ENCODE results near the gene CUX1.
"Not testable (repeated sequence)": the region's sequence is repeated elsewhere in the genome, so short reads cannot be mapped to it uniquely, and the experiment has no call there.

CUX1 gene

DNA sequence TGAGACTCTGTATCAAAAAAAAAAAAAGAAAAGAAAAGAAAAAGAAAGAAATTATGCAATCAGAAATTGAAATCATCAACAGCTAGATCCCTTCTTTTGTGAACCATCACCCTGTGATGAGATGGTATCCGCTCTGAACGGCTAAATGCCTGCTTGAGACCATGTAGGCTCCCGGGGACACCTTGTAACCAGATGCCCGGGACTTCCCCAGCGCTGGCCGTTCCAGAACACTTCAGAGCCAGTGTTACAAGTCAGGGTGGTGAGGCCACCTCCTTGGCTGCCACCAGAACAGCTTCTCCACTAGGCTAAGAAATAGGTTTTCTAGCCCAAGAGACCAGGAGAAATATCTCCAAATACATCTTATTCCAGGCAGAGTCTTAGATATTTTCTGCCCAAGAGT, 349.8 kb downstream of the CUX1 start:
- DNase-seq: no peak

DNA sequence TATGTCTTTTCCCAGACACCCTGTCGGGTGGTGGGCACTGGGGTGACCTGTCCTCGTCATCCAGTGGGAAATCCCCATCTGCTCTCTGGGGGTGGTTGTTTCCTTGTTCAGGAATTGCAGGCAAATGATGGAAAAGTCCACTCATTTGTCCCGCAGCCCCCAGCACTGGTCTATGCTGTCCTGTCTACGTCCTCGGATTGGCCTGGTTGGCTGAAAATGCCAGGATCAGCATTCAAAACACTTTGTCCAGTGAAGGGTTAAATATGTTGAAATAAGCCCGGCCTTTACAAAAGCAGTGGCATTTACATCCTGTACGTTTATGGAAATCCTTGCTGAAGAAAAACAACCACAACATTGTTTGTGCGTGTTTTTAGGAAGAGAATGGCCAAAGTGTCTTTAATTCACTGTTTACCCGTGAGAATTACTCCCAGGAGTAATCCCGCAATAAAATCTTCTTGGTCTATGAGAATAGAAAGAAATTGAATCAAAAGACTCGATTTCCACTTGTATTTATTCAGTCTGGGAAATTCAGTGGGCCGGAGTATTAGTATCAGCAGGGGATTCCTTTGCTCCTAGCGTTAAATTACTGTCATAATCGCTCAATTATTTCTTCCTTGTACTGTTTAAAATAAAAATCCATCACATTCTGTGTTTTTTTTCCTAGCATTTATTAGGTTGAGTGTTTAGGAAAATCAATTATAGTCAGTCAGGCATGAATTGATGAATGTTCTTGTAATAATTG, 352.4 kb downstream of the CUX1 start:
- no peak for DNase-seq

DNA sequence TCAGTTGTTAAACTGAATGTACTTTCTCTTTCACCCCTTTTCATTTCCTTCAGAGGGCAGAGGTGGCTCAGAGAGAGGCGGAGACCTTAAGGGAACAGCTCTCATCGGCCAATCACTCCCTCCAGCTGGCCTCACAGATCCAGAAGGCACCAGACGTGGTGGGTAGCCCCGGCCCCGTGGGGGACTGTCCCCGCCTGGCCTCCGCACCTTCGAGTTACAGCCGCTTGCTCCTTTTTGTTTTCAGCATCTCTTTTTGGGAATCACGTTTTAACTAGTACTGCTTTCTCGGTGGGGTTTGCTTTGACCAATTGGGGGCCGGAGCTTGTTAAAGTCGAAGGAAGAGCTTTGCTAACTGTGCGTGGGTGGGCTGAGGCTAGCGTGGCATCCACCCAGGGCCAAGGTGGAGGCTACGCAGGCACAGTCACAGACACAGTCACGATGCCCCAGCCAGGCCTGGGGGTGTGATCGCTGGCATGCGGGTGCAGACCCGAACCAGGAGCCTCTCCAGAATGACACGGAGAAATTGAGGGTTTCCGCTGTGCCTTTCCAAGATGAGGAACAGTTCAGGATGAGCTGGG, 353.1 kb downstream of the CUX1 start:
- DNase-seq: no peak

DNA sequence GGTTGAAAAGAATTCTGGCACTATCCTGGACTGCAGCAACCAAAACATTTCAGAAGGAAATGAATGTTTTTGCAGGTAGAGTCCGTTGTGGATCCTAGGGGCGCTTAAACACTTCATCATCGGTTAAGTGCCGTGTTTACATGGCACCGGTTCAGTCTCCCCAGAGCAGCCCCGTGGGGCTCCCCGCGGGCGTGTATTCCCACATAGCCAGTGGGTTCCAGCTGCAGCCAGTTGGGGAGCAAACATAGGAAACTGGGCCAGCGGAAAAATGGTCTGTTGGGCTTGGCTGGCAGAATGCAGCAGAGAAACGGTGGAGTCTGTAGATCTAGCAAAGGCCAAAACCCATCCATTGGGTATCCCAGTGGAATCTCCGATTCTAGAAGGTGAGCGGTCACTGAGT, 356.2 kb downstream of the CUX1 start:
- no peak for DNase-seq

DNA sequence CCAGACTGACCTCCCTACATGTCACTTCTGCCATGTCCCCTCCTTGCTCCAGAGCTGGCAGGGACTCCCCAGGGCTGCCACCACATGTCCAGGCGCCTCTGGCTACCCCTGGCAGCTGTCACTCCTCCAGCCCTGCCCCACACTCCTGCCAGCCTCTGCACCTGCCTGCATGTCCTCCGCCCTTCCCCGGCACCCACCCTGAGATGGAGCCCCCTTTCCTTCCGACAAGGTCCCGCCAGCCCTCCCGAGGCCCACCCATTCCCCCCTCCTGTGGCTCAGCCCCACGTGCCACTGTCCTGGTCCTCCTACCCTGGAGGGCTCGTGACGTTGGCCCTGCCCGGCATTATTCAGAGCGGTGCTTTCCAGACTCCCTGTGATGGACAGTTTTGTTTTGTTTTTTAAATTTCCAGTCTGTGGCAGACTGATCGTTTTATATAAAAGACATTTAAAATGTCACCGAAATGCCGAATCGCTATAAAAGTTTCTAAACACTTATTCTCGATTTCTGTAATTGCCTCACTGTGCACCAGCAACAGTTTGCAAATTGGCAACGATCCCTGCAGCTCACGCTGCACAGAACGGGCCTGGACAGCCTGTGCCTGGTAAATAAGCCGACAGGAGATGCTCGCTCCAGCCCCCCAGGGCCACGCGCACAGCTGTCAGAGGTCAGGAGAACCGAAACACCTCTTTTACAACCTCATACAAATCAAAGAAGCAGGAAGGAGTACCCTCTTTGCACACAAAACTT, 358.2 kb downstream of the CUX1 start:
- DNase-seq: no peak

DNA sequence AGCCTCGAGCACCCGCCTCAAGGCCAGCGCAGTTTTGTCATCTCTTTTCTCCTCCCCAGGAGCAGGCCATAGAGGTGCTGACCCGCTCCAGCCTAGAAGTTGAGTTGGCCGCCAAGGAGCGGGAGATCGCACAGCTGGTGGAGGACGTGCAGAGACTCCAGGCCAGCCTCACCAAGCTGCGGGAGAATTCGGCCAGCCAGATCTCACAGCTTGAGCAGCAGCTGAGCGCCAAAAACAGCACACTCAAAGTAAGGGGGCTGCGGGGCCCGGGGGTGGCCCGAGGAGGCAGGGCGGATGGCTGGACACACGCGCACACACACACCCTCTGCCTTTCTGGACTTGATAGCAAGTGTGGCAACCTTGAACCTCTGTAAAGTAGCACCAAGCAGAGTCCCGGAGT, 361.0 kb downstream of the CUX1 start:
- no peak for DNase-seq

DNA sequence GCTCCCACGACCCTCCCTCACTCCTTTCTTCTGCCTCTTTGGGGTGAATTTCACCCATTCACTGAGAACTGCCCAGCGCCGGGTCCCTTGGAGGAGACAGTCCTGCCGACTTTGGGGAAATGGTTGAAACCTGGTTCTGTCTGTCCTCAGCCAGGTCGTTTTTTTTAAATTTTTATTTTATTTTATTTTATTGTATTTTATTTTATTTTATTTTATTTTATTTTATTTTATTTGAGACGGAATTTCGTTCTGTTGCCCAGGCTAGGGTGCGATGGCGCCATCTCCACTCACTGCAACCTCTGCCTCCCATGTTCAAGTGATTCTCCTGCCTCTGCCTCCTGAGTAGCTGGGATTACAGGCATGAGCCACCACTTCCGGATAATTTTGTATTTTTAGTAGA, 363.3 kb downstream of the CUX1 start:
- DNase-seq: no peak

DNA sequence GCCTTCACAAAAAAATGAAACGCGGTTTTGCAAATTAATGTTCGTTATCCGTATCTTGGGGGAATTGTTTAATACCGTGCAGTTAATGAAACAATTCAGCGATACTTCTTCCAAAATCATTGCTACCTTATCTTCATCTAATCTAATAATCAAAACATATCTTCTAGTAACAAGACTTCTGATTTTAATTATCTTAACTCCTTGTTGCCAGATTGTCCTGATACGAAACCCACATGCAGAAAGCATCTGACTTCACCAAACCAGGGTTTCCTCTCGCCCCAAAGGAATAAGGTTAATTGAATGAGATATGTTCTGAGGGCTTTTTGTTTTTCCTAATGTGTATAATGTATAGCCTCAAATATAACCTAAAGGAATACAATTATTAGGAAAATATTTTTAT, 364.1 kb downstream of the CUX1 start:
- no peak for DNase-seq

DNA sequence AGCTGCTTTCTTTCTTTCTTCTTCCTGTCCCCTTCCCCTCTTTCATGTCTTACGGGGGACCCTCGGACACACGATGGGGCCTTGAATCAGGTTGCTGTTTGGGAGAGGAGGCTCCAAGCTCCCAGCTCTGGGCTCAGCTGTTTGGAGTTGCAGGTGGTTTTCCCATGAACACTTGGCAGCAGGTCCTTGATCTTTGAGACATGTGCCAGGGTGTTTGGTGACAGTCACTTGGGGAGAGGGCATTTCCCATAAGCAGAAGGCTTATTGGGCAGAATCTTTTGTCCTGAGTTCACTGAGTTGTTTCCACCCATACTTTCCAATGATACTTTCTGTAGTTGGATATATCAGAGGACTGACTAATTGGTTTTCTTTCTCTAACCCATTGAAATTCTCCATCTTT, 364.6 kb downstream of the CUX1 start:
- DNase-seq: no peak

DNA sequence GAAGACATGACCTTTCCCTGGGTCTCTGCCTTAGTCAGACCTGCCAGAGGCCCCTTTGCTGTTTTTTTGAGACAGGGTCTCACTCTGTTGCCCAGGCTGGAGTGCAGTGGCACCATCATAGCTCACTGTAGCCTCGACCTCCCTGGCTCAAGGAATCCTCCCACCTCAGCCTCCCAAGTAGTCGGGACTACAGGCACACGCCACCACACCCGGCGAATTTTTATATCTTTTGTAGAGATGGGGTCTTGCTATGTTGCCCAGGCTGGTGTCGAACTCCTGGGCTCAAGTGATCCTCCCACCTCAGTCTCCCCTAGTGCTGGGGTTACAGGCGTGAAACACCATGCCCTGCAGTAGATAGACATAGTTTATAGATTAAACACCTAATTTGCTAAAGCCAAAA, 366.4 kb downstream of the CUX1 start:
- not testable (repeated sequence) for DNase-seq

DNA sequence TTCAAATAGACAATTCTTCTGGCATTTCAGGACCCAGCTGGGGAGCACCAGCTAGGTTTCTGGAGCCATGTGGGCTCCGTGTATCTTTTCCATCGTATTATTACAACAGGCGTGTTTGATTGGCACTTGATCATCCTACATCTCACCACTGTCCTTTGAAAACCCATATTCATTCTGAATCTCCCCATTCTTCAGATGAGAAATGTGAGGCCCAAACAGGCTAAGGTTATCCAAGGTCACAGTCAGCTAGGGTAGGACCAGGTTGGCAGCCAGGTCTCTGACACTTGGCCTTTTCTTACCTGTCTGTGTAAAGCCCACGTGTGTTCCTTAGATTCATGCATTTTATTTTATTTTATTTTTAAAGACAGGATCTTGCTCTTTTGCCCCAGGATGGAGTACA, 366.9 kb downstream of the CUX1 start:
- no peak for DNase-seq

DNA sequence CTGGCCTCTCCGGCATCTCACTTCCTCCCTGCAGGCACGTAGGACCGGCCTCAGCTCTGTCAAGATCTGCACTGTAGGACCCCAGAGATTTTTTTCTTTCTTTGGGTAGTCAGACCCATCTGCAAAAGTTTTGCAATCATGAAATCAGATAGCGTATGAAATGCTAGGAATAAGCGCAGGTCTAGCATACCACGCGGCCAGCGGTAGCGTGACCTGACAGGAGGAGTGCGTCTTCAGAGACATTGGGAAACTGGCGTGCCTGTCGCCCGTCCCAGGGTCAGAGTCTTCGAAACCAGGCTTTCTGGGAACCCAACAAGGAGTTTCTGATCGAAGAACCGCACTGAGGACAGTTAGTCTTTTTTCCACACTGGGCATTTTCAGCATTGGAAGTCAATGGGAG, 368.4 kb downstream of the CUX1 start:
- no peak for DNase-seq

DNA sequence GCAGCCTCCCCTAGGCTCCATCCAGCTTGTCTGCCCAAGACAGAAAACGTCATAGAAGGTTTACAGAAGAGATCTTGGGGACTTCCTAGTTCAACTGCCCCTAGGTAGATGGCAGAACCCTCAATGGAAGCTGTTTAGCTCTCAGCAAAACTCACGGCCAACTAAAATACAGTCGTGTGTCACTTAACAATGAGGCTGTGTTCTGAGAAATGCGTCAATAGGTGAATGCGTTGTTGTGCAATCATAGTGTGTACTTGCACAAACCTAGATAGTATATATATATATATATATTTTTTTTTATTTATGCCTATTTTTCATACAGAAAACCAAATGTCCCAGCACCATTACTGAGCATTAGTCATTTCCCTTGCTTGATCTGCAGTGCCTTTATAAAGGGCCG, 368.9 kb downstream of the CUX1 start:
- no peak for DNase-seq

DNA sequence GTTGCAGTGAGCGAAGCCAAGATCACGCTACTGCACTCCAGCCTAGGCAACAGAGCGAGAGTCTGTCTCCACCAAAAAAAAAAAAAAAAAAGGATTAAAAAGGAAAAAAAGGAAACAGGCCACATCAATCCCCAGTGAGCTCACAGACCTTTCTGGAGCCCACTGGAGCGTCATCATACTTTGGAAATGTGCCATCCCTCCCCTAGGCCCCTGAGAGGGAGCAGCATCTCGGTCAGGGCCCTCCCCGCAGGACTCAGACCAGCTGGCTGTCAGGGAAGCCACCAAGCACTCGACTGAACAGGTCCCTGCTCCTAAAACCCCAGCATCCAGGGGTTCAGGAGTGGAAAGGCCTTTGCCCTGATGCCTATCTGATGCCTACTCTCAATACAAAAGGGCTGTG, 371.3 kb downstream of the CUX1 start:
- no peak for DNase-seq

DNA sequence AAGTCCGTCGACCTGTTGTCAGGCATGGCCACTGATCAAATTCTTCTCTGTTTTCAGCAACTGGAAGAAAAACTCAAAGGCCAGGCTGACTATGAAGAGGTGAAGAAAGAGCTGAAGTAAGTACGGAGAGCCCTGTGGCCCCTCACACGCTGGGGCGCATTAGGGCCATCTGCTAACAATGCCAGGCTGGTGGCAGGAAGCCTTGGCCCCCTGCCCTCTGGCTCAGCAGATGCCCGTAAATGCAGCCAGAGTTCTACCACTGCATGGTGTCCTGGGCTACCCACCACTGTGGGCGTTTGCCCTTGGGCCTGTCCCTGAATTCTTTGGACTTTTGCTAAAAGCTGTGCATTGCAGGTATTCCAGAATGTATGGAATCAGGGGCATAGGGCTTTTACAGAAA, 372.3 kb downstream of the CUX1 start:
- no peak for DNase-seq

DNA sequence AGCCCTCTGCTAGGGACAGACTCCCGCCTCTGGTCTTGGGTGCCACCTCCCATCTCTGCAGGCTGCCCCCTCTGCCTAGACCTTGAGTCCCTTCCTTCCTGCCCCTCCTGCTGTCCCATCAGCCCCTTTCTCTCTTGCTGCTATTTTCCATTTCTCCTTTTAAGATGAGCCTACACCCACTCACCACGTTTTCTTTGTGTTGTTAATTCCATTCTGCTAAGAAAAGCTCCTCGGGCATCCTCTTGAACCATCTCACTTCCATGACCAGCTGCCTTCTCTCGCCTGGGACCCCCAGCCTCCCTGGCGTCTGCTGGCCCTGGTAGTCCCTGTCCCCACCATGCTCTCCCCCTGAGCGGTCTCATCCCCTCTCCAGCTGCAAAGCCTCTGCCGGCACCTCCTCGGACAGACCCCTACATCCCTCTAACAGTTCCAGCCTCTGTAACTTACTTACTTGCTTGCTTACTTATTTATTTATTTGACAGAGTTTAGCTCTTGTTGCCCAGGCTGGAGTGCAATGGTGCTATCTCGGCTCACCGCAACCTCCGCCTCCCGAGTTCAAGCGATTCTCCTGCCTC, 373.4 kb downstream of the CUX1 start:
- no peak for DNase-seq

DNA sequence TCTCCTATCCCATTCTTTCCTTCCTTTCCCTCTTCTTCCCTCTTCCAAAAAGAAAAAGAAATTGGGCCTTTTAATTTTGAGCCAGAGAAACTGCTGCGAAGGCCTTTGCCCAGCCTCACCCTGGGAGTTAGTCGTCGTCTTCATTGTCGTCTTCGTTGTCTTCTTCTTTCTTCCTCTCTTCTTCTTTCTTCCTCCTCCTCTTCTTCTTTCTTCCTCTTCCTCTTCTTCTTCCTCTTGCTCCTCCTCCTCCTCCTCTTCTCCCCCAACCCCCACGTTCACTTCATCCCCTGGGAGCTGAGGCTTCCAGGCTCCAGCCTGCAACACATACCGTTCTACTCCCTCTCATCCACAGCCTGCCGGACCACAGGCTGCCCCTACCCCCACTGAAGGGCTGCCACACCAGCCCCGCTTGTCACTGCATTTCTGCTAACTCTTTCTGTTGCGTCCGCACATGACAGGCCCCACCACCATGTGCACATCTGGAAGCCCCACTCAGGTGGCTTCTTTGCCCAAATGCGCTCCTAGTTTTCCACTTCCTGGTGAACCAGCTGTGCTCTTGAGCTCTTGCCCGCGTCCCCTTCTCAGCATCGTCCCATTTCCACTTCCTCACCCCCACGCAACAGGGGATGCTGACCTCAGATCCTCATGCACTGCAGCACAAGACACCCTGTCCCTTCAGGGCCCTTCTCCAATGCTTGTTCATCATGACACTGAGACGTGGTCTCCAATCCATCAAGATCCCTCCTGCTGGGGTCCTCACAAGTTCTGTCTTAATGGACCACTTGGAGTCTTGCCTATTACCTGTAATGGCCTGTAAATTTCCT, 374.3 kb downstream of the CUX1 start:
- no peak for DNase-seq

DNA sequence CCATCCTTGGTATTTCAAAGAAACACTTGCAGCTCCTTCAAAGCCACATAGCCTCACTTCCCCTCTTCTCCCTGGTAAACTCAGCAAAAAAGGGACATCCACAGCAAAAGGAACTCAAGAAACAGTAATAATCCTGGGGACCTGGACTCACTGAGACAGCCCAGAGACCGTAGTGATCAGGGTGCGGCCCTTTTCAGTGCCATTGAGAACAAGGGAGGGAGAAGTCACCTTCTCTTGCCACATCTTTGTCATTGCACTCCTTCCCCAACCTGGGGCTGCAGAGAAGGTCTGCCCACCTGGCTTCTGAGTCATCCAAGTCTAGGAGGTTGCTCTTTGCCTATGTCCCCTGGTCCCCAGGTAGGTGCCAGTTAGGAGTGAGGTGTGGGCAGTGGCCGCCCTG, 375.4 kb downstream of the CUX1 start:
- DNase-seq: no peak

DNA sequence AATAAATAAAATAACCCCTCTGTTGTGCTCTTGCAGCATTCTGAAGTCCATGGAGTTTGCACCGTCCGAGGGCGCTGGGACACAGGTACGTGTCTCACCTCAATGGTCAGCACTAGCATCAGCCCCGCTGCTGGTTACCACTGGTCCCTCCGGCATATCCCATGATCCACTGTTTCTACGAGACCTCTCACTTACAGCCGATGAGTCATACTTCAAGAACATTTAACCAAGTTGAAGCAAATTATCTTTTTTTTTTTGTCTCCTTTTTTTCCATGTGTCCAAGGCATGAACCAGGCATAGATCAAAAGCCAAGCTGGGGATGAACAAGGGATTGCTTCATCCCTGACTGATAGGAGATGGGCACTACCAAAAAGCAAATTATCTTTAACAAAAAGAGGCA, 376.4 kb downstream of the CUX1 start:
- no peak for DNase-seq

DNA sequence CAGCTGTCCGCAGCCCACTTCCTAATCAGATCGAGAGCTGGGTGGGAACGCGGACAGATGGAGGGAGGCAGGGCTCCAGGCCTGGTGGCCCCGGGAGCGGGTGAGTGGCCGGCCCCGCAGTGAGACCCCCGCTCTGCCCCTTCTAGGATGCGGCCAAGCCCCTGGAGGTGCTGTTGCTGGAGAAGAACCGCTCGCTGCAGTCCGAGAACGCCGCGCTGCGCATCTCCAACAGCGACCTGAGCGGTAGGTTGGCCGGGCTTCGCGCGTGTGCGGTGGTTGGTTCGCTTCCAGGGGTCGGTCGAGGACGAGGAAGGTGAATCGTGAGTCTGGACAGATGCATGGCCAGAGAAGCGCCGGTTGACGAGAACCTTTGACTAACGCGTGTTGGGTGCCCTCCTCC, 377.9 kb downstream of the CUX1 start:
- no peak for DNase-seq

DNA sequence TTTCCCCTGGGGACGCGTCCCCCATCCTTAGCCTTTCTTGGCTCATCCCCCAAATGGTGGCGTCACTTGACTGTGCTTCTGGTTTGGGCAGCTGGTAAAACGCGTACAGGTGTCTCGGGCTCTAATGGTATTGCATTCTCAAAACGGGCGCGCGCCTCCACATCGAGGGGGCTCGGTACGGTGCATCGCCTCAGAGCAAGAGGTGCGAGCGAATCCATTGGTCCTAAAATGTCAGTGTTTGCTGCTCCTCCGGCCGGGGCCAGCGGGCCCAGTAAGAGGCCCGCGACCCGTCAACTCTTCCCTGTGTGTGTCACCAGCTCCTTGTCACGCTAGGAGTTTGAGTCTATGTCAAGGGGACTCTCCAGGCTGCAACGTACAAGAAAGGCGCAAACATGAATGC, 378.6 kb downstream of the CUX1 start:
- DNase-seq: no peak

DNA sequence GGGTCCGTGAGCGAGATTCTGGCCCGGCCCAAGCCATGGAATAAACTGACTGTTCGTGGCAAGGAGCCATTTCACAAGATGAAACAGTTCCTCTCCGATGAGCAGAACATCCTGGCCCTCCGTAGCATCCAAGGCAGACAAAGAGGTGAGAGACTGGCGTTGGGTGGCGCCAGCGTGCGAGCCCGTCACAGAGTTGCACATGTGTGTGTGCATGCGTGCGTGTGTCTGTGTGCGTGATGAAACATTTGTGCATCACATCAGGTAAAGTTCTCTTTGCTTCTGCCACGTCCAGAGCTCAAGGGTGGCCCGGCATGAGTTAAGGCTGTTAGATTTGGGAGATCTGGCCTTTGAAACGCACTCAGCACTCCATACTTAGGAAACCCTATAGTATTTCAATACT, 379.7 kb downstream of the CUX1 start:
- no peak for DNase-seq

DNA sequence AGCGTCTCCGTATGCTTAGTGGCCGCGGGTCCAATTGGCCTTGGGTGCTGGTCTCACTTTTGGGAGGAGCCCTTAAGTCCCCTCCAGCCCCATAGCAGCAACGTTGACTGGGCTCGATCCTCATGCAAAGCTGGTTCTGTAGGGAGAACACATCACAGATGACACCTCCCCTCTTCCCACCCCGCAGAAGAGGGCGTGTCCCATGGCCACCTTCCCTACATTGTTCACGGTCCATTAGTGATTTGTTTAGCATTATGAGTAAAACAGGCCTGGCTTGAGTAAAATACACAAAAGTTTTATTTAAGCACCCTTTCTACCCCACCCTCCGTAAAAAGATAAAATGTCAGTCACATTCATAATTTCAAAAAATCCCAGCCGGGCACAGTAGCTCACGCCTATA, 380.2 kb downstream of the CUX1 start:
- no peak for DNase-seq
